ENCODE results near the gene PURA.

The PURA gene

GRCh38 chr5:140157032-140157781, 43.3 kb downstream of the PURA start:
- DNase-seq (ENCODE audit: low read depth in 2 of 2) = peak; percentile 84 to 86
- TF ChIP-seq, protein P1, sequence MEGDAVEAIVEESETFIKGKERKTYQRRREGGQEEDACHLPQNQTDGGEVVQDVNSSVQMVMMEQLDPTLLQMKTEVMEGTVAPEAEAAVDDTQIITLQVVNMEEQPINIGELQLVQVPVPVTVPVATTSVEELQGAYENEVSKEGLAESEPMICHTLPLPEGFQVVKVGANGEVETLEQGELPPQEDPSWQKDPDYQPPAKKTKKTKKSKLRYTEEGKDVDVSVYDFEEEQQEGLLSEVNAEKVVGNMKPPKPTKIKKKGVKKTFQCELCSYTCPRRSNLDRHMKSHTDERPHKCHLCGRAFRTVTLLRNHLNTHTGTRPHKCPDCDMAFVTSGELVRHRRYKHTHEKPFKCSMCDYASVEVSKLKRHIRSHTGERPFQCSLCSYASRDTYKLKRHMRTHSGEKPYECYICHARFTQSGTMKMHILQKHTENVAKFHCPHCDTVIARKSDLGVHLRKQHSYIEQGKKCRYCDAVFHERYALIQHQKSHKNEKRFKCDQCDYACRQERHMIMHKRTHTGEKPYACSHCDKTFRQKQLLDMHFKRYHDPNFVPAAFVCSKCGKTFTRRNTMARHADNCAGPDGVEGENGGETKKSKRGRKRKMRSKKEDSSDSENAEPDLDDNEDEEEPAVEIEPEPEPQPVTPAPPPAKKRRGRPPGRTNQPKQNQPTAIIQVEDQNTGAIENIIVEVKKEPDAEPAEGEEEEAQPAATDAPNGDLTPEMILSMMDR (IDR thresholded peaks at IDR 0.05; ENCODE audit: low read depth, low read length) = peak; percentile 91
- H3K4me3 ChIP-seq (replicated peaks in 1 of 2; ENCODE audit: low read depth in 2 of 2, low read length in 2 of 2) = peak overlapping the region; percentile 30 to 42

- TF ChIP-seq, protein P1 (IDR thresholded peaks at IDR 0.05; ENCODE audit: low read depth, low read length) = no peak
- DNase-seq (ENCODE audit: low read depth in 2 of 2) = no peak
- no peak overlapping the region for H3K4me3 ChIP-seq (replicated peaks in 1 of 2; ENCODE audit: low read depth in 2 of 2, low read length in 2 of 2)
Measured at GRCh38 chr5:140159014-140159927, 45.4 kb downstream of the PURA start.

GRCh38 chr5:140162275-140162674, 48.4 kb downstream of the PURA start:
- no peak for DNase-seq (ENCODE audit: low read depth in 2 of 2)
- TF ChIP-seq, protein P1 (IDR thresholded peaks at IDR 0.05; ENCODE audit: low read depth, low read length) = no peak
- no peak overlapping the region for H3K4me3 ChIP-seq (replicated peaks in 1 of 2; ENCODE audit: low read depth in 2 of 2, low read length in 2 of 2)

GRCh38 chr5:140162781-140163180, 48.9 kb downstream of the PURA start:
- TF ChIP-seq, protein P1 (IDR thresholded peaks at IDR 0.05; ENCODE audit: low read depth, low read length) = no peak
- H3K4me3 ChIP-seq (replicated peaks in 1 of 2; ENCODE audit: low read depth in 2 of 2, low read length in 2 of 2) = no peak overlapping the region
- DNase-seq (ENCODE audit: low read depth in 2 of 2) = no peak

DNA sequence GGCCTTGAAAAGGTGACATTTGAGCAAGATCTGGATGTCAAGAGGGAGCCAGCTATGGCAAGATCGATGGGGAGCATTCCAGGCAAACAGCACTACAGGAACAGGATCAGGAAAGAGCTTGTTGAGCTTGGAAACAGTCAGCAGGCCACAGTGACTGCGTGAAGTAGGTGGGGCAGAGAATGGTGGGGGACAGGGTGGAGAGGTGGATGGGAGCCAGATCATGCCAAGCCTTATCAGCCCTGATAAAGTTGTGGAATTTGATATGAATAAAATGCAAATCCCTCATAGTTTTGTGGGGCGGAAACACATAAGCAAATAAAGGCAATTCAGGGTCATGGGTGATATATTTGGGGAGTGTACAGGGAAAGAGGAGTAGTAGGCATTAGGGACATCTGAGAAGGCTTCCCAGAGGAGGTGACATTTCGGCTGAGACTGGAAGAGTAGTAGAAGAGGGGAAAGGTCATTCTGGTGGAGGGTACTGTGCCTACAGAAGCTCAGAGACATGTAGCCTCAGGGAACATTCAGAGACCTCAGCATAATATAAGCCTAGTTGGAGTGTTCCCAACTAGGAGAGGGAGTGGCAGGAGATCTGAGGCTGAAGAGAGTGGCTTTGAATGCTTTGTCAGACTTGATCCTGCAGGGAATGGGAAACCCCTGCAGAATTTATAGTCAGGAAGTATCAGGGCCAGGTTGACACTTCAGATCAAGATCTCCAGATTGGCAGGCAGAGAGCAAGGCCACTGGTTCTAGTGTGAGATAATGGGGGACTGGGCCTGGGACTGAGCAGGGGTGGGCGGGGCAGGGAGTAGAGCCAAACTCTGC, 51.4 kb downstream of the PURA start:
- no peak for DNase-seq (ENCODE audit: low read depth in 2 of 2)
- TF ChIP-seq, protein P1 (IDR thresholded peaks at IDR 0.05; ENCODE audit: low read depth, low read length) = no peak
- H3K4me3 ChIP-seq (replicated peaks in 1 of 2; ENCODE audit: low read depth in 2 of 2, low read length in 2 of 2) = no peak overlapping the region

GRCh38 chr5:140165923-140166270, 52.0 kb downstream of the PURA start:
- no peak for DNase-seq (ENCODE audit: low read depth in 2 of 2)

More at GRCh38 chr5:140165923-140166270, 52.0 kb downstream of the PURA start:
- H3K4me3 ChIP-seq (replicated peaks in 1 of 2; ENCODE audit: low read depth in 2 of 2, low read length in 2 of 2) = no peak overlapping the region
- TF ChIP-seq, protein P1 (IDR thresholded peaks at IDR 0.05; ENCODE audit: low read depth, low read length) = no peak

All from cardiac fibroblast (primary cell).